ENCODE measurements around the gene CNIH4. TPM values are rescaled to one million over a fixed set of nuclear protein-coding genes. Genes with fewer than 3 reads are reported as not detected.
A peak's percentile ranks its signal among the peaks of the same experiment; 100 is the strongest.
"Not testable (repeated sequence)": the region's sequence is repeated elsewhere in the genome, so short reads cannot be mapped to it uniquely, and the experiment has no call there.

Gene CNIH4
- total RNA-seq, 1 donor from 2014 or later, result 21.0 TPM

GRCh38 chr1:224338150-224338838 lies 18.4 kb upstream of the CNIH4 start:
- TF ChIP-seq CTCF (IDR thresholded peaks at IDR 0.05), result no peak
- Mint-ChIP-seq H3K4me3 (no peak overlapping the region), H3K9me3 (peaks cover 6% of the 10 kb centered on the region), H3K36me3 (ENCODE audit: low read depth) (no peaks in the 10 kb centered on the region), H3K27ac (no peak overlapping the region), H3K27me3 (peaks cover 14% of the 10 kb centered on the region), H3K4me1 (peaks cover 16% of the 10 kb centered on the region)
- no peak for DNase-seq
- intact Hi-C loops (cut with micrococcal nuclease), result loop anchor here (10.0 kb wide), 1 partner anchor 493 kb away; the partner anchor contains the start of gene TP53BP2
- ChIA-PET CTCF (no interaction called here), POLR2A (no interaction called here)
- ATAC-seq (ENCODE audit: low read depth), result no peak

GRCh38 chr1:224339442-224340033 lies 17.1 kb upstream of the CNIH4 start:
- intact Hi-C loops (cut with micrococcal nuclease), result loop anchor here (10.0 kb wide), 1 partner anchor 495 kb away; the partner anchor contains the start of gene TP53BP2
- Mint-ChIP-seq H3K27me3 (peaks cover 14% of the 10 kb centered on the region), H3K4me1 (peaks cover 5% of the 10 kb centered on the region), H3K27ac (no peak overlapping the region), H3K36me3 (ENCODE audit: low read depth) (no peaks in the 10 kb centered on the region), H3K4me3 (no peak overlapping the region), H3K9me3 (peaks cover 9% of the 10 kb centered on the region)
- POLR2A ChIA-PET, result no interaction called here
- TF ChIP-seq CTCF (IDR thresholded peaks at IDR 0.05), result no peak
- ATAC-seq (ENCODE audit: low read depth) (no peak), DNase-seq (no peak)
- CTCF ChIA-PET, result no interaction called here

GRCh38 chr1:224340453-224341384 lies 16.0 kb upstream of the CNIH4 start:
- intact Hi-C loops (cut with micrococcal nuclease); H3K27ac Mint-ChIP-seq; ATAC-seq (ENCODE audit: low read depth); DNase-seq; H3K36me3 Mint-ChIP-seq (ENCODE audit: low read depth); CTCF ChIA-PET; POLR2A ChIA-PET; H3K4me1 Mint-ChIP-seq; H3K9me3 Mint-ChIP-seq: not testable (repeated sequence)
- Mint-ChIP-seq H3K4me3 (peak overlapping the region; percentile 63), H3K27me3 (peaks cover 14% of the 10 kb centered on the region)

- Mint-ChIP-seq H3K36me3 (ENCODE audit: low read depth) (no peaks in the 10 kb centered on the region), H3K4me1 (peaks cover 5% of the 10 kb centered on the region), H3K9me3 (peaks cover 6% of the 10 kb centered on the region), H3K27ac (no peak overlapping the region), H3K4me3 (no peak overlapping the region), H3K27me3 (peaks cover 19% of the 10 kb centered on the region)
- intact Hi-C loops (cut with micrococcal nuclease), result no loop called here
- DNase-seq (no peak), ATAC-seq (ENCODE audit: low read depth) (no peak)
- TF ChIP-seq CTCF (IDR thresholded peaks at IDR 0.05), result no peak
- CTCF ChIA-PET, result interaction anchor here (1.0 kb wide), 1 partner anchor 11 kb away, joined by 3 read pairs; no protein-coding TSS in a partner anchor
- POLR2A ChIA-PET, result no interaction called here
Observed at GRCh38 chr1:224343679-224344078, 13.0 kb upstream of the CNIH4 start.

- ATAC-seq (ENCODE audit: low read depth), result no peak
- Mint-ChIP-seq H3K4me3 (no peak overlapping the region), H3K4me1 (no peaks in the 10 kb centered on the region), H3K27ac (no peak overlapping the region), H3K9me3 (peaks cover 3% of the 10 kb centered on the region), H3K27me3 (peaks cover 7% of the 10 kb centered on the region), H3K36me3 (ENCODE audit: low read depth) (no peaks in the 10 kb centered on the region)
- ChIA-PET CTCF (no interaction called here), POLR2A (no interaction called here)
- intact Hi-C loops (cut with micrococcal nuclease), result no loop called here
- no peak for DNase-seq
- no peak for TF ChIP-seq CTCF (IDR thresholded peaks at IDR 0.05)
Observed at GRCh38 chr1:224348137-224348536, 8.5 kb upstream of the CNIH4 start.

- H3K36me3 Mint-ChIP-seq (ENCODE audit: low read depth); intact Hi-C loops (cut with micrococcal nuclease); H3K4me3 Mint-ChIP-seq; H3K27me3 Mint-ChIP-seq; ATAC-seq (ENCODE audit: low read depth); H3K4me1 Mint-ChIP-seq; H3K27ac Mint-ChIP-seq; H3K9me3 Mint-ChIP-seq; POLR2A ChIA-PET; DNase-seq; CTCF ChIA-PET: not testable (repeated sequence)
Observed at GRCh38 chr1:224349716-224350115, 7.0 kb upstream of the CNIH4 start.

- H3K4me3 Mint-ChIP-seq, POLR2A ChIA-PET: not testable (repeated sequence)
Observed at GRCh38 chr1:224352436-224353085, 4.1 kb upstream of the CNIH4 start.

More at GRCh38 chr1:224352436-224353085, 4.1 kb upstream of the CNIH4 start:
- H3K4me1 Mint-ChIP-seq; CTCF ChIA-PET; H3K27ac Mint-ChIP-seq; H3K27me3 Mint-ChIP-seq; DNase-seq; H3K9me3 Mint-ChIP-seq; ATAC-seq (ENCODE audit: low read depth); H3K36me3 Mint-ChIP-seq (ENCODE audit: low read depth); intact Hi-C loops (cut with micrococcal nuclease): not testable (repeated sequence)

Measured in activated B cell treated with CpG ODN at 0.5 μM for 24 hours (primary cell).